ENCODE results near the gene GPS1.

GPS1 gene

GRCh38 chr17:82061047-82061925, 9.6 kb downstream of the GPS1 start:
- no peak for DNase-seq

- no peak for DNase-seq
Observed at GRCh38 chr17:82062076-82062983, 10.6 kb downstream of the GPS1 start.

- no peak for DNase-seq
Observed at GRCh38 chr17:82062984-82063368, 11.3 kb downstream of the GPS1 start.

- DNase-seq, result no peak
Observed at GRCh38 chr17:82063424-82064415, 12.0 kb downstream of the GPS1 start.

- DNase-seq, result no peak
Observed at GRCh38 chr17:82064433-82065192, 12.9 kb downstream of the GPS1 start.

- DNase-seq, result no peak
Observed at GRCh38 chr17:82065193-82065637, 13.5 kb downstream of the GPS1 start.

- no peak for DNase-seq
Observed at GRCh38 chr17:82065638-82066303, 14.1 kb downstream of the GPS1 start, which contains the start of gene DUS1L. Gene DUS1L, minus strand, starts transcription at chr17:82065804. Its CDS starts 745 bp downstream, at chr17:82065059.

GRCh38 chr17:82070611-82071010, 18.9 kb downstream of the GPS1 start:
- no peak for DNase-seq

GRCh38 chr17:82072827-82073226, 21.1 kb downstream of the GPS1 start:
- no peak for DNase-seq

- no peak for DNase-seq
Observed at GRCh38 chr17:82073446-82073845, 21.7 kb downstream of the GPS1 start.

GRCh38 chr17:82076018-82076784, 24.5 kb downstream of the GPS1 start:
- no peak for DNase-seq

GRCh38 chr17:82076785-82077591, 25.3 kb downstream of the GPS1 start:
- DNase-seq, result no peak

- DNase-seq, result no peak
Observed at GRCh38 chr17:82077617-82078358, 26.1 kb downstream of the GPS1 start.

- DNase-seq, result no peak
Observed at GRCh38 chr17:82078433-82078832, 26.7 kb downstream of the GPS1 start.

GRCh38 chr17:82079001-82079677, 27.4 kb downstream of the GPS1 start:
- no peak for DNase-seq

- no peak for DNase-seq
Observed at GRCh38 chr17:82080048-82080788, 28.5 kb downstream of the GPS1 start.

Data from cerebellar nuclear complex (tissue), 1 donor.